CD14-positive monocyte (primary cell): ENCODE data around the gene ESCO1. TPM values are rescaled to one million over a fixed set of nuclear protein-coding genes. Genes with fewer than 3 reads are reported as not detected.
A peak's percentile ranks its signal among the peaks of the same experiment; 100 is the strongest.

Experiments
- DNase-seq, 3 donors: peaks; one replicate each; pipeline ENCODE4 v3.0.0-alpha.2; 2011 to 2022
- H2AFZ ChIP-seq: 2 replicates; pipeline ENCODE4 v1.6.0; 2012; ENCODE audit warnings: mild to moderate bottlenecking, low read depth, low read length, inconsistent platforms; ENCODE audit not compliant: insufficient read depth, poor library complexity, severe bottlenecking
- H3K27ac ChIP-seq, 2 donors: 1 replicate in 1 of 2; 2 replicates in 1 of 2; pipeline ENCODE4 v1.5.1; 2012 to 2013; ENCODE audit warnings: low read length in 2 of 2, control low read depth in 1 of 2, inconsistent platforms in 1 of 2, low read depth in 1 of 2, mild to moderate bottlenecking in 1 of 2
- H3K27me3 ChIP-seq, 2 donors: one replicate each; pipeline versions ENCODE4 v1.6.0 to v1.6.1; 2011 to 2013; ENCODE audit warnings: low read length in 2 of 2; ENCODE audit not compliant: control insufficient read depth in 2 of 2, insufficient read depth in 2 of 2
- H3K36me3 ChIP-seq, 2 donors: replicated peaks in 1 of 2; 1 replicate in 1 of 2; 2 replicates in 1 of 2; pipeline versions ENCODE4 v1.5.1 to v1.6.1; 2012 to 2013; ENCODE audit warnings: low read length in 2 of 2, control low read depth in 1 of 2, inconsistent platforms in 1 of 2, mild to moderate bottlenecking in 1 of 2; ENCODE audit not compliant: insufficient read depth in 2 of 2, control insufficient read depth in 1 of 2
- H3K4me1 ChIP-seq, 2 donors: 1 replicate in 1 of 2; 2 replicates in 1 of 2; pipeline versions ENCODE4 v1.5.1 to v1.6.1; 2012 to 2013; ENCODE audit warnings: low read length in 2 of 2, control low read depth in 1 of 2, inconsistent platforms in 1 of 2, mild to moderate bottlenecking in 1 of 2, moderate library complexity in 1 of 2; ENCODE audit not compliant: insufficient read depth in 2 of 2, control insufficient read depth in 1 of 2
- H3K4me2 ChIP-seq: replicated peaks from 2 replicates; pipeline ENCODE3; 2012; ENCODE audit warnings: low read length, moderate library complexity, mild to moderate bottlenecking; ENCODE audit not compliant: poor library complexity, severe bottlenecking; ENCODE audit errors: extremely low read depth
- H3K4me3 ChIP-seq, 3 experiments: fragments of 200-600 bp in 1 of 3; sonication (generic) in 1 of 3; replicated peaks in 1 of 3; 1 replicate in 2 of 3; 2 replicates in 1 of 3; pipeline ENCODE4 v1.5.1; 2011 to 2013; ENCODE audit warnings: low read length in 3 of 3, mild to moderate bottlenecking in 3 of 3, control low read depth in 2 of 3, low read depth in 2 of 3, inconsistent platforms in 1 of 3, moderate library complexity in 1 of 3
- H3K79me2 ChIP-seq: 2 replicates; pipeline ENCODE4 v1.6.0; 2012; ENCODE audit warnings: mild to moderate bottlenecking, control low read depth, inconsistent platforms, low read length, moderate library complexity; ENCODE audit not compliant: insufficient read depth
- H3K9ac ChIP-seq: 2 replicates; pipeline ENCODE4 v1.6.0; 2017; ENCODE audit warnings: low read length, mild to moderate bottlenecking; ENCODE audit not compliant: insufficient read depth, poor library complexity, severe bottlenecking
- H3K9me3 ChIP-seq, 2 donors: replicated peaks in 1 of 2; 1 replicate in 1 of 2; 2 replicates in 1 of 2; pipeline versions ENCODE4 v1.5.1 to v1.6.1; 2012 to 2013; ENCODE audit warnings: low read length in 2 of 2, control low read depth in 1 of 2; ENCODE audit not compliant: control insufficient read depth in 1 of 2, insufficient read depth in 1 of 2
- H4K20me1 ChIP-seq: 2 replicates; pipeline ENCODE4 v1.6.0; 2012; ENCODE audit warnings: mild to moderate bottlenecking, low read length, control low read depth, moderate library complexity; ENCODE audit not compliant: insufficient read depth
- H3K27ac Mint-ChIP-seq, 7 donors: one replicate each; pipeline ENCODE4 v1.8.0; 2020; ENCODE audit warnings: mild to moderate bottlenecking in 7 of 7, mixed read lengths in 7 of 7, moderate library complexity in 6 of 7, inconsistent platforms in 2 of 7
- H3K27me3 Mint-ChIP-seq, 3 donors: one replicate each; pipeline ENCODE4 v1.8.0; 2021 to 2022; ENCODE audit warnings: low read depth in 3 of 3, mild to moderate bottlenecking in 3 of 3, mixed read lengths in 3 of 3, moderate library complexity in 3 of 3, inconsistent platforms in 1 of 3
- H3K36me3 Mint-ChIP-seq, 2 donors: one replicate each; pipeline ENCODE4 v1.8.0; 2020; ENCODE audit warnings: mixed read lengths in 2 of 2, inconsistent platforms in 1 of 2, mild to moderate bottlenecking in 1 of 2
- H3K4me1 Mint-ChIP-seq: one replicate; pipeline ENCODE4 v1.8.0; 2020; ENCODE audit warnings: mild to moderate bottlenecking, mixed read lengths
- H3K4me3 Mint-ChIP-seq, 2 donors: one replicate each; pipeline ENCODE4 v1.8.0; 2020; ENCODE audit warnings: mild to moderate bottlenecking in 2 of 2, mixed read lengths in 2 of 2, moderate library complexity in 1 of 2
- H3K9me3 Mint-ChIP-seq, 7 donors: one replicate each; pipeline ENCODE4 v1.8.0; 2020 to 2022; ENCODE audit warnings: mixed read lengths in 7 of 7, mild to moderate bottlenecking in 6 of 7, moderate library complexity in 6 of 7, inconsistent platforms in 2 of 7
- CTCF ChIP-seq: fragments of 200-600 bp; IDR thresholded peaks from one replicate; pipeline ENCODE4 v1.8.0; 2022; ENCODE audit warnings: antibody characterized with exemption, mild to moderate bottlenecking
- WGBS: methylation state at CpG from one replicate; pipeline ENCODE4 v1.1.5; 2013; ENCODE audit warnings: missing lambda C conversion rate; ENCODE audit not compliant: insufficient coverage; 5-methylcytosine and 5-hydroxymethylcytosine counted together
- intact Hi-C, 2 donors: fragments of 100-400 bp; cut with micrococcal nuclease; formaldehyde crosslinking; loops; one replicate each; pipeline versions ENCODE4 v1.15.0 to v1.15.1; 2023
- polyA plus RNA-seq, 3 donors: library from polyadenylated mRNA; depleted of rRNA in 1 of 3; unstranded in 2 of 3; stranded (reverse) in 1 of 3; fragments of 300-500 nt in 2 of 3; fragments of >200 nt in 1 of 3; fragmentation: Illumina TruSeq in 2 of 3; gene quantifications; 1 replicate in 2 of 3; 2 replicates in 1 of 3; pipeline ENCODE4 v1.2.3, GENCODE V29; 2012 to 2021

ESCO1 gene
- polyA plus RNA-seq, 3 donors = 1.3 to 6.1 (median 2.5) TPM

- no peak overlapping the region for H3K27ac ChIP-seq
- TF ChIP-seq CTCF = peak; percentile 72
- H3K4me1 Mint-ChIP-seq = no peaks in the 10 kb centered on the region
- H4K20me1 ChIP-seq = no peaks in the 10 kb centered on the region
- H3K9me3 ChIP-seq = no peaks in the 10 kb centered on the region
- no peaks in the 10 kb centered on the region for H3K36me3 Mint-ChIP-seq
- H3K9me3 Mint-ChIP-seq = peaks cover 0 to 4% (median 0%) of the 10 kb centered on the region in 7 donors
- peak; percentile 8 to 27 (median 22) for DNase-seq
- no peaks in the 10 kb centered on the region for H3K79me2 ChIP-seq
- no peak overlapping the region for H3K4me2 ChIP-seq
- no peaks in the 10 kb centered on the region for H3K4me1 ChIP-seq
- intact Hi-C loops = loop anchor here in 1 of 2 donors (2.0 kb wide), 1 partner anchor 468 kb away; no protein-coding TSS in a partner anchor
- H2AFZ ChIP-seq = no peak overlapping the region
- H3K4me3 Mint-ChIP-seq = no peak overlapping the region
- H3K27me3 Mint-ChIP-seq = peaks cover 1 to 5% (median 1%) of the 10 kb centered on the region in 3 donors
- WGBS = 60% methylated on average over 1 of the region's 6 CpGs
- H3K36me3 ChIP-seq = no peaks in the 10 kb centered on the region
- no peaks in the 10 kb centered on the region for H3K27me3 ChIP-seq
- no peak overlapping the region for H3K27ac Mint-ChIP-seq
- no peak overlapping the region for H3K9ac ChIP-seq
- H3K4me3 ChIP-seq = no peak overlapping the region
These were observed 111.3 kb downstream of the ESCO1 start for GRCh38 chr18:21489119-21489750.

- Histone ChIP-seq H4K20me1 (no peaks in the 10 kb centered on the region), H3K27ac (no peak overlapping the region), H3K4me1 (no peaks in the 10 kb centered on the region), H3K4me2 (no peak overlapping the region), H2AFZ (no peak overlapping the region), H3K79me2 (no peaks in the 10 kb centered on the region), H3K36me3 (no peaks in the 10 kb centered on the region), H3K4me3 (no peak overlapping the region), H3K9me3 (no peaks in the 10 kb centered on the region), H3K27me3 (no peaks in the 10 kb centered on the region), H3K9ac (no peak overlapping the region)
- H3K4me3 Mint-ChIP-seq = no peak overlapping the region
- H3K27me3 Mint-ChIP-seq = peaks cover 1 to 5% (median 5%) of the 10 kb centered on the region in 3 donors
- H3K4me1 Mint-ChIP-seq = no peaks in the 10 kb centered on the region
- no peak for TF ChIP-seq CTCF
- no peak overlapping the region for H3K27ac Mint-ChIP-seq
- DNase-seq = no peak
- no peaks in the 10 kb centered on the region for H3K36me3 Mint-ChIP-seq
- 100% methylated on average over 1 of the region's 3 CpGs for whole genome bisulfite sequencing
- peaks cover 0 to 2% (median 0%) of the 10 kb centered on the region in 7 donors for H3K9me3 Mint-ChIP-seq
- intact Hi-C loops = no loop called here
These were observed 113.5 kb downstream of the ESCO1 start for GRCh38 chr18:21486905-21487437.
